Panc1 (cell line): ENCODE measurements around the gene CSNK1G1. TPM values are rescaled to one million over a fixed set of nuclear protein-coding genes. Genes with fewer than 3 reads are reported as not detected.

ENCODE experiments used
- ATAC-seq: fragments of 200-7000 bp; cut with Tn5 transposase; 2 replicates; pipeline ENCODE4 v1.9.1; 2020; ENCODE audit warnings: mild to moderate bottlenecking, moderate library complexity
- BruUV-seq: library from RNA; stranded (reverse); fragments of 400-500 nt; replicated peaks from 2 replicates; lab custom pipeline; 2021; lab: Mats Ljungman, UMichigan
- CTCF ChIA-PET: fragments of 300-600 bp; sonication (Branson Sonifier 250); formaldehyde crosslinking; loops from one replicate; lab custom pipeline; 2022; ENCODE audit warnings: antibody characterized with exemption; lab: Charles Lee
- POLR2A ChIA-PET: fragments of 300-600 bp; sonication (Branson Sonifier 250); formaldehyde crosslinking; loops from one replicate; lab custom pipeline; 2022; ENCODE audit warnings: antibody characterized with exemption; lab: Charles Lee
- DNase-seq: peaks from one replicate; pipeline ENCODE4 v3.0.0-alpha.2; 2010; ENCODE audit warnings: low read depth, low spot score
- H3K27ac ChIP-seq: 2 replicates; pipeline ENCODE4 v1.5.1; 2011; ENCODE audit warnings: mild to moderate bottlenecking, low read length, inconsistent platforms
- H3K27me3 ChIP-seq: fragments of 200-500 bp; sonication (Bioruptor generic); 2 replicates; pipeline ENCODE4 v1.6.0; 2014; ENCODE audit warnings: low read length, inconsistent platforms; ENCODE audit not compliant: control insufficient read depth, insufficient read depth
- H3K36me3 ChIP-seq: fragments of 200-500 bp; sonication (Bioruptor generic); 2 replicates; pipeline ENCODE4 v1.5.1; 2014; ENCODE audit warnings: inconsistent platforms, mild to moderate bottlenecking, low read length, moderate library complexity; ENCODE audit not compliant: control insufficient read depth, insufficient read depth
- H3K4me1 ChIP-seq: 2 replicates; pipeline ENCODE4 v1.5.1; 2011; ENCODE audit warnings: inconsistent platforms, mild to moderate bottlenecking, low read length, moderate library complexity; ENCODE audit not compliant: control insufficient read depth, insufficient read depth
- H3K4me3 ChIP-seq, 2 experiments: 2 replicates each; pipeline ENCODE4 v1.5.1; 2011 to 2012; ENCODE audit warnings: low read depth in 2 of 2, low read length in 2 of 2, mild to moderate bottlenecking in 2 of 2, inconsistent platforms in 1 of 2, moderate library complexity in 1 of 2
- H3K9me3 ChIP-seq: fragments of 200-500 bp; sonication (Bioruptor generic); 2 replicates; pipeline ENCODE4 v1.5.1; 2014; ENCODE audit warnings: low read depth, mild to moderate bottlenecking, inconsistent platforms, low read length, moderate library complexity; ENCODE audit not compliant: control insufficient read depth, insufficient read depth
- CTCF ChIP-seq: fragments of 450-650 bp; IDR thresholded peaks from 2 replicates; pipeline ENCODE4 v1.5.1; 2017; ENCODE audit warnings: mild to moderate bottlenecking
- POLR2AphosphoS5 ChIP-seq: IDR thresholded peaks from 2 replicates; pipeline ENCODE4 v1.6.1; 2012; ENCODE audit warnings: mild to moderate bottlenecking, low read depth, low read length, moderate library complexity
- REST ChIP-seq, 2 experiments: IDR thresholded peaks; 2 replicates each; pipeline ENCODE4 v1.6.1; 2011 to 2012; ENCODE audit warnings: low read depth in 2 of 2, control low read depth in 1 of 2, low read length in 1 of 2, mild to moderate bottlenecking in 1 of 2, moderate library complexity in 1 of 2; ENCODE audit not compliant: insufficient read depth in 1 of 2
- SIN3A ChIP-seq: IDR thresholded peaks from 2 replicates; pipeline ENCODE4 v1.6.1; 2012; ENCODE audit warnings: low read depth, mild to moderate bottlenecking, low read length, moderate library complexity, borderline replicate concordance; ENCODE audit not compliant: insufficient read depth
- TCF7L2 ChIP-seq: IDR thresholded peaks from 2 replicates; pipeline ENCODE4 v1.6.1; 2011; ENCODE audit warnings: mild to moderate bottlenecking, low read depth, low read length, inconsistent platforms
- in situ Hi-C: cut with HindIII; loops from 2 replicates; pipeline ENCODE4 v1.10.0; 2016; ENCODE audit warnings: low sequenced_read_pairs, low pct_unique_long_range_greater_than_20kb
- intact Hi-C: fragments of 100-400 bp; cut with micrococcal nuclease; formaldehyde crosslinking; loops from one replicate; pipeline ENCODE4 v1.10.0; 2022; ENCODE audit not compliant: unreplicated experiment
- total RNA-seq: library from RNA; stranded (reverse); gene quantifications from one replicate; pipeline ENCODE4 v1.2.1, GENCODE V29; 2021; ENCODE audit not compliant: unreplicated experiment

CSNK1G1 gene
- total RNA-seq, 1 experiment from 2014 or later, result 22.8 TPM

- ChIA-PET POLR2A (interaction anchor here (0.6 kb wide), 1 partner anchor 33 kb away, joined by 3 read pairs; no protein-coding TSS in a partner anchor), CTCF (no interaction called here)
- in situ Hi-C loops (no loop called here), intact Hi-C loops (no loop called here)
- BruUV-seq, result no TSS peak
- Histone ChIP-seq H3K36me3 (no peaks in the 10 kb centered on the region), H3K4me3 (no peak overlapping the region), H3K9me3 (no peaks in the 10 kb centered on the region), H3K4me1 (peaks cover 8% of the 10 kb centered on the region; the same call in 1 of the 2 replicates), H3K27me3 (no peaks in the 10 kb centered on the region), H3K27ac (no peak overlapping the region)
- no peak for TF ChIP-seq SIN3A
- TF ChIP-seq TCF7L2, result no peak
- TF ChIP-seq REST (IDR thresholded peaks at IDR 0.05; ENCODE audit: insufficient read depth in 1 of 2, low read depth in 2 of 2, low read length in 1 of 2), result no peak
- TF ChIP-seq POLR2AphosphoS5, result no peak
- no peak for TF ChIP-seq CTCF
- ATAC-seq (no peak), DNase-seq (no peak)
Measured at GRCh38 chr15:64343841-64344240, 12.1 kb downstream of the CSNK1G1 start.

GRCh38 chr15:64343222-64343621 lies 12.8 kb downstream of the CSNK1G1 start:
- no peak overlapping the region for H3K27ac ChIP-seq
- POLR2A ChIA-PET, result no interaction called here
- no peak for ATAC-seq
- H3K4me1 ChIP-seq, result peaks cover 8% of the 10 kb centered on the region; the same call in 1 of the 2 replicates
- intact Hi-C loops (no loop called here), in situ Hi-C loops (no loop called here)
- no peaks in the 10 kb centered on the region for H3K27me3 ChIP-seq
- DNase-seq, result no peak
- CTCF ChIA-PET, result no interaction called here
- BruUV-seq, result no TSS peak
- H3K9me3 ChIP-seq, result no peaks in the 10 kb centered on the region
- H3K4me3 ChIP-seq, result no peak overlapping the region
- TF ChIP-seq SIN3A (no peak), TCF7L2 (no peak), CTCF (no peak), REST (IDR thresholded peaks at IDR 0.05; ENCODE audit: insufficient read depth in 1 of 2, low read depth in 2 of 2, low read length in 1 of 2) (no peak), POLR2AphosphoS5 (no peak)
- H3K36me3 ChIP-seq, result no peaks in the 10 kb centered on the region
